ENCODE results near the gene NRG3.

- no peak for TF ChIP-seq POLR2AphosphoS5 (IDR thresholded peaks at IDR 0.05; ENCODE audit: low read depth, low read length)
- no peak for TF ChIP-seq POLR2A (IDR thresholded peaks at IDR 0.05; ENCODE audit: low read depth, low read length)
- TF ChIP-seq TAF1 (IDR thresholded peaks at IDR 0.05; ENCODE audit: low read depth, low read length) = no peak
- no peak for TF ChIP-seq PAX5 (IDR thresholded peaks at IDR 0.05; ENCODE audit: insufficient read depth, low read length, severe bottlenecking)
Observed at GRCh38 chr10:82161264-82161663, 286.3 kb downstream of the NRG3 start.

Measured in GM12891 (cell line).